HG03139 (cell line): ENCODE measurements around the gene DLG2.

Source experiments
- ATAC-seq: cut with Tn5 transposase; IDR thresholded peaks from one replicate; pipeline ENCODE4 v1.9.1; 2021; ENCODE audit not compliant: unreplicated experiment

DLG2 gene

DNA sequence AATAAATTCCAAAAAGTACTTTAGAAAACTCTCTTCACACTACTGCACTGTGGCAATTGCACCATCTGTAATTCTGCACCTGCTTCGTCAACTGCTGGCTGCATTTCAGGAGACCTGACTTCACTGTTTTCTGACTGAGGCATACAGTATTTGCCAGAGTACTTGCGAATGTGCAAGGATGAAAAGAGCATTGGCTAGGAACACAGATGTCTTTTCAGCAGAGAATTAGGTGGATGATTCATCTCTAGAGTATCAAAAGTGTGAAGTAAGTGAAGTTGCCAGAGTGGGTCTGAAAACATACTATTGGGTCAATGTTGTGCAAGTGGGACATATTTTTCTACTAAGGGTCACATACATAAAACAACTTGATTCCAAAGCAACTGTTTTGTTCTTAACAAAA, 1913.4 kb downstream of the DLG2 start:
- ATAC-seq = no peak

DNA sequence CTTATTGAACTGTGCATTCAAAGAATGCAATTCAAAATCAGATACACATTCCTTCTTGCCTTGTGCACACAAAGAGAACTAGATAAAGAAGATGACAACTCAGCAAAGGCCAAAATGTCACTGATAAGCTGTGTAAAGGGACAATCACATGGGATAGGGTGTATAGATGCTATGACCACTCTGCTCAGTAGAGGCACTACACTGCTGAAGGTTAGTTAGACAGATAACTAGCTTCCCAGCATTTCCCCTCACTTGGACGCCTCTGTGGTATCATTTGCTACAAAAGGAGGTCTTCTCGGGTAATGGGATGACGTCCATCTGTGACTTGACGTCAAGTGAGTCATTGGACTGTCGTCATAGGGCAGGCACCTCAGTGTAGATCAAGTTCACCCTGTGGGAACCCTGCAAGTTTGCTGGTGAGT, 1916.0 kb downstream of the DLG2 start:
- no peak for ATAC-seq

DNA sequence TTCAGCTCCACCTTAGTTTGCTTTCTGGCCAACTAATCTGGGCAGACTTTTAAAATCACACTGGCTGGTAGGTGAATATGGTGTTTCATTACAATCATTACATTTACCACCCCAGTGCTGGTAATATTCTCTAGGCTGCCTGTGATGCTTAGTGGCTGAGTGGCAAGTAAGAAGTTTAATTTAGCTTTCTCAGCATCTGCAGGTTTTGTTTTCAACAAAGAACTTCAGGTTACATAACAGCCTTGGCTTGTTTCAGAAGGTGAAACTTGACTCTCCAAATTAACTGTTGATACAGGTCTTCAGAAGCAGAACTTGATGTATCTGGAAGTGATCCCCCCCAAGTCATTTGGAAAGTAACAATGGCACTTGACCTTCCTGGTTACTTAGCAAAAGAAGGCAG, 1917.7 kb downstream of the DLG2 start:
- ATAC-seq = no peak

DNA sequence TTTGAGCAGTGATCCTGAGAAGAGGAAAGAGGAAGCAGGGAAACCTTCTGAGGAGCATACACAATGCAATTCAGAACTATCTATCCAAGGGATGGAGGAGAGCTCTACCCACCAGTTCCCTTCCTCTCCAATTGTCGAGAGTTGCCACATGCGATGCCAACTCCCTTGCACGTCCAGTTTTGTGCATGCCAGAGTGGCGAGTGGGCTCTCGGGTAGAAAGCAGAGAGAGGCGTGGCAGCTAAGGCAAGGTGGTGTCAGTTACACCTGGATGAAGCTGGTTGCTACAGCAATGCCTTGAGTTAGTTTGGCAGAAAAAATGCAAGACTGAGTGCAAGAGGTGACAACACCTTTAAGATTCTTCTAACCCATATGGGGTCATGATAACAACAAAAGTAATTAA, 1920.6 kb downstream of the DLG2 start:
- ATAC-seq = no peak

DNA sequence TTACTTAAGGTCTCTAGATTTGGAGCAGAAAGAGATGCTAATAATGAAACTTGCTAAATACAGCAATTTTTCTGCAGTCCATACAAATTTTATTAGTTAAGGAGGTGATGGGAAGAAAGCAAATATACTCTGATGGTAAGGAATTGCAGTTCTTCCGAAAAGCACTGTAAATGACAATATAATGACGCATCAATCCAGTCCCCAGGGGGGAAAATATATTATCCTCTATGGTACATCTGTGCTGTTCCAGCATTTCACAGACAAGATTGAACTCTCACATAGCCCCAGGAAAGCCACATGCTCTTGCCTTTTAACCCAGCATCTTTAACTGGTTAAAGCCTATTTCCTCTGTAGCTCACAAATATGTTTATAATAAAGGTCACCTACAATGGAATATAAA, 1924.3 kb downstream of the DLG2 start:
- ATAC-seq = no peak

DNA sequence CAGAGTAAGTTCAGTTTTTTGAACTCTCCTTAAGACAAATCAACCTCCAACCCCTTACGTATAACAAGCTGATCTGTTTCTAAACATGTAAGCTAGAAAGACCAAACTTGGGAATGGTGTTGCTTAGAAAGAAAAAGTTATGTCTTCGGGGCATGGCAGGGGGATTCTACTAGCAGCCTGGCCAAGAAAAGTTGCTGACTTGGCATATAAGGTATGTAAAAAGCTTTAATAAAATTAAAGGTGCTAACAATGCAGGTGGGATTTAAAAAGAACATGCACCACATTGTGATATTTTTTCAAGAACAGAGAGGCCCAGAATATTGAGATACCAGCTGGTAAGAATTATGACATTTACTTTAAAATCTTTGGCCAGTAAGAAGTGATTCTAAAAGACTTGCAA, 1929.6 kb downstream of the DLG2 start:
- no peak for ATAC-seq

DNA sequence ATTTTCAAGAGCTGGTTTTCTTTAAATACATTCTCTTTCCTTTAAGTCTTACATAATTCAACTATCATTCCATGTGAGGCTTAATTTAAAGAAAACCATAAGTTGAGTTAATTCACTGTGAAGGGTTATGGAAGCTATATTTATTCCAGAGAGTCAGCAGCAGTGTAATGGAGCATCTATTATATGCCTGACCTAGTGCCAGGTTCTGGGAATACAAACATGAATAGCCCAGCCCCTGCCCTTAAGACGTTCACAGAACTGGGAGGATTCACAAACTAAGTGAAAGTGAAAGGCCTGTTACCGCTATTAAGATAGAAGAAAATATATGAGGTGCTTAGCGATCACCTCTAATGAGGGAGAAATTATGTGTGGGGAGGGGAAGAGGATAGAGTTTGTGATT, 1932.1 kb downstream of the DLG2 start:
- ATAC-seq = no peak

DNA sequence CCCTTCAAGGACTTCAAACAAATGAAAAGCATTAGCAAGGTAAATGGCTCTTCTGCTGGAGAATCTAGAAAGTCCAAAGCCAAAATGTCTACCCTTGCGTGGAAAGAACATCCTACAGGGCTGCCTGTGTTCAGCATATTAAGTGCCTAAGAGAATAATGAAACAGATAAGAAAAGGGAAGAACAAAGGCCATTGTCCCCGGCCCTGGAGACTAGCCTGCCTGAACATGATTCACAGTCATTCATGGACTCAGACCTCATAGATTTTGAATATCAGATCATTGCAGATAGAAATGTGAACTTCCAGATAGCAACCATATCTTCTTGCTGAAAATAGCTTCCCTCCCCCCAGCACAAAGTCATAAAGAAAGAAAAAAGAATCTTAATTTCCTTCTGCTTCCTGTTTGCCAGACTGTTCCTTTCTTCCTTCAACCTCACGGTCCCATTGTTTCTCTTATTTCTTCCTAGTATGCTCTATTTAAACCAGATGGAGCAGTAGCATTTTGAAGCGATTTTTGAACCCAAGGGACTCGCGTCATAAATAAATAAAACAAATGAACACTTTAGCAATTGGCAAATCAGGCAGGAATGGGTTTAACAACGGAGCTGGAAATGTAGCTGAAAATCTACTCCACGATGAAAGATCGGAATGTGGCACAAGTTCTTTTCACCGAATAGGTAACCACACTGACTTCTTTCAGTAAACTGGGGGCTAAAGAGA, 1932.8 kb downstream of the DLG2 start:
- ATAC-seq = no peak

DNA sequence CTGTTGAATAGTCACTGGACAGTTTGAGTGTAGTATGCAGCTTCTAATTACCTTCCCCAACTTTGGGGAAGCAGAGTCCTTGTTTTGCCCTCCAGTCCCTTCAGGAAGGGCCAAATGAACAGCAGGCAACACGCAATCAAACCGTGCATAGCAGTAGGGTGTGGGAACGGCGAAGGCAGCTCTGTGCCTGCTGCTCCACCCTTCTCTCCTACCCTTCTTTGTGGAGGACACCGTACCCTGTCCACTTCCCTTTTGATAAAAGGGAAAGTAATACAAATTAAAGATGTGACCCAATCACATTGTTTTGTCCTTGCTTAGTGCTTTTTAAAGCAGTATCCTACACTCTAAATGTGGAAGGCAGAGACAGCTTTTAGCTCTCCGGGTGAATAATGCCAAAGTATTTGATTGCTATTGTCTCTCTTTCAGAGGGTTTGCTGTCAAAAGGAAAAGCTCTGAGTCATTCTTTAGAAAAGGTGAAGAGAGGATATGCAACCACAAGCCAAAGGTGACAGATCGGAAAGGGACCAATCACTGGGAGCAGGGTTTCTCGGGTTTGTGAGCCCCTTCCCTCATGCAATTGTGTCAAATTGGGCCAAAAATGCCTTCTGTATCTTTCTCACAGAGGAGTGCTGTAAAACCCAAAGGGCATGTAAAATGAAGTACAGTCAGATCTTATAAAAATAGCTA, 1933.7 kb downstream of the DLG2 start:
- ATAC-seq = no peak

DNA sequence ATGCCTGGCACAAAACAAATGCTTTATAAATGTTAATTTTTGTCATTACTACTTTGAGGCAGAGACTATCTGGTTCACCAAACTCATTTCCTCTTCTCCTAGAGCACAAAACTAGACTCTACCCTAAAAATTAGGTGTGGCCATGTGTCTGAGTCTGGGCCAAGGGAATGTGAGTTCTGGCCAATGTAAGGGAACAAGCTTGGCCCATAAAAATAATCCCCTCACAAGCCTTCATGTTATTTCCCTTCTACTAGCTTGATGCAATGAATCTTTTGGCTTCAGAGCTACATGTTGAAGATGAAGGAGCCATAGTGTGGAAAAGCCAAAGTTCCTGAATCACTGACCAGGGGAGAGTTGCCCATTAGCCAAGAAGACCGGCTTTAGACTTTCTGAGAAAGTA, 1934.5 kb downstream of the DLG2 start:
- ATAC-seq = no peak

DNA sequence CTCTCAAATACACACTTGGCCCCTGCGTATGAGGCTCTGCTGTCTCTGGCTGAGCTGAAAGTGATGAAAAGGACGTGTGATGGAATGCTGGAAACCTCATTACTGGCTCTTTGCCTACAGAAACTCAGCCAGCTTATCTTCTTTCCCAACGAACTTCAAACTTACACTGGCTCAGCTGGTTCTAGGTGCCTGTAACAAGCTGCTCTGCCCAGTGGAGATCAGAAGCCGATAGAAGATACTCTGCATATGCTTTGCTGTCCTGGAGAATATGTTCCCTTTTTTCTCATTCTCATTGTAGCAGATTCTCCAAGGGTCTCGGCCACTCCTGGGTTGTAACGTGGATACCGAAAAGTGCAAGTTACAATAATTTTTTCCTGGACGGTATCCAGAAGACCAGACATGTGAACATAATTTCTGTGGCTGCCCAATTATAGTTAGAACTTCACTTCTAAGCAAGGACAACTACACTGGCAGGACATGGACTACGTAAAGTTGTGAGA, 1935.6 kb downstream of the DLG2 start:
- ATAC-seq = no peak

DNA sequence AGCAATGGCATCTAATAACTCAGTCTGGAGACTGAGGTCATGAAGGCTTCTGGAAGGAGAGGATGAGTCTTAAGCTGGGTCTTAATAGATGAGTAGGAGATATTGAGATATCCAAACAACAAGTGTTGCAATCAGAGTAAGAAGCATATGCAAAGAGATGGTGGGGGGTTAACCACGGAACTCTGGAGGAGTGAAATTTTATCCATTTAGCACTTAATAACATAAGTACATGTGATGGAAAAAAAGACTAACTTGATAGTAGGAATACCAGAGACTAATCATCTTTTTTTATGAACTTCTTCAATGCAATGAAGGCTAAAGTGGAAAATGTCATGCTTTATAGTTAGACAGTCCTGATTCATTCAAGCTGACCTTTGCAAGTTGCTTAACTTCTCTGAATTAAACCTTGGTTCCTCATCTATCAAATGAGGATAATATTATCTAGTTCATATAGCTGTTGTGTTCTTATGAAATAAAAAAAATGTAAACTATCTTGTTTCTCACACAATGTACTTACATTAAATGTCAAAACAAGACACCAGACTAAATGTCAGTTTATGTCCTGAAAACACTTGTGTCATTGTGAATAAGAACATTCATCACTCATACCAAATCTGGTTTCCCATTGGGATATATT, 1937.9 kb downstream of the DLG2 start:
- ATAC-seq = no peak

DNA sequence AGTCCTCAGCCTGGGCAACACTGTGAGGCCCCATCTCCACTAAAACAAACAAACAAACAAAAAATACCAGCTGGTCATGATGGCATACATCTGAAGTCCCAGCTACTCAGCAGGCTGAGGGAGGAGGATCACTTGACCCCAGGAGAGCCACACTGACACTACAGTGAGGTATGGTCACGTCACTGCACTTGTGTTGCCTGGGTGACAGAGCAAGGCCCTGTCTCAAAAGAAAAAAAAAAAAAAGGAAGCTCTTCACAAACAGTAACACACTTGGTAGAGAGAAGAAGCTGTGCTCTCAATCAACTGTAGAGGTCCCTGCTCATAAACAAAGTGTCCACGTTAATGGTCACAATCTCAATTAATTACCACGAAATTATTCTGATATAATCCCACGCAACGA, 1939.4 kb downstream of the DLG2 start:
- no peak for ATAC-seq

DNA sequence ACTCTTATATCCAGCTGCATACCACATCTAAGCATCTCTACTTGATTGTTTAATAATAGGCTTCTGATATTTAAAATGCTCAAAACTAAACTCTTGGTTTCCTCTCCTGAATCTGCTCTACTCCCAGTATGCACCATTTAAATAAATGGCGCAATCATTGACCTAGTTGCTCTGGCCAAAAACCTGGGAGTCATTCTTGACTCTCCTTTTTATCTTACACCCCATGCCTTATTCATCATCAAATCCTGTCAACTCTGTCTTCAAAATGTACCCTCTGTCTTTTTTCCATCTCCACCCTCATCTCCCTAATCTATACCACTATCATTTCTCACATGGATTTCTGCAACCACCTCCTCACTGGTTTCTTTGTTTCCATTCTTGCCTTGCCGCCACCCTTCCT, 1941.4 kb downstream of the DLG2 start:
- ATAC-seq = no peak

DNA sequence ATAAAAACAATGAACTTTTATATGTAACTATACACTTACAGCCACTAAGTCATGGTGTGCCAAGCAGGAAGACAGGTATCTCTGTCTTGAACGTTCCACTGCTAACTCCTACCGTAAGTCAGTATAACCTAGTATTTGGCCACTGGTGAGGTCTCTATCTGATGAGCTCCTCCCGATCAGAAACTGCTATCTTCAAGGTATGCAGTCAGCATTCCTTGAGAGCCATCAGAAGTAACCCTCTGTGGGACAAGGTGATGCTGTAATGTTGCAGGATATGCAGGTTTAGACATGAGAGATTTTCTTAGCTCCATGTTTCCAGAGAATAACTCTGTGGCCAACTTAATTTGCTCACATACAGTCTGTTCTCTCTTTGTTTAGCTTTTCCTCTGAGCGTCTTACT, 1943.1 kb downstream of the DLG2 start:
- no peak for ATAC-seq

DNA sequence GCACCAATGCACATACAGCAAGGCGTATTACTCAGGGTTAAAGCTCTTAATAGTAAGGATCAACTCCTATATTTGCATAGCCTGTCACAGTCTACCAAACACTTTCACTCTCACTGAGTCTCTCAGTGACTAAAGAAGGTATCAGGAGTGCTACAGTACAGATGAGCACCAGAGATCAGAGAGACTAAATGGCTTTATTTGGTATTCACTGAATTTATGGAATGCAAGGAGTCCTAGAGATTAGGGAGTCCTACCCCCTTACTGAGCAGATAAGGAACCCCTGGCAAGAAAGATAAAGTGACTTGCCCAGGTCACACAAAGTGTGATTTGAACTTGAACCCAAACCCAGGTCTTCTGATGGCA, 1944.6 kb downstream of the DLG2 start:
- ATAC-seq = peak; percentile 83

DNA sequence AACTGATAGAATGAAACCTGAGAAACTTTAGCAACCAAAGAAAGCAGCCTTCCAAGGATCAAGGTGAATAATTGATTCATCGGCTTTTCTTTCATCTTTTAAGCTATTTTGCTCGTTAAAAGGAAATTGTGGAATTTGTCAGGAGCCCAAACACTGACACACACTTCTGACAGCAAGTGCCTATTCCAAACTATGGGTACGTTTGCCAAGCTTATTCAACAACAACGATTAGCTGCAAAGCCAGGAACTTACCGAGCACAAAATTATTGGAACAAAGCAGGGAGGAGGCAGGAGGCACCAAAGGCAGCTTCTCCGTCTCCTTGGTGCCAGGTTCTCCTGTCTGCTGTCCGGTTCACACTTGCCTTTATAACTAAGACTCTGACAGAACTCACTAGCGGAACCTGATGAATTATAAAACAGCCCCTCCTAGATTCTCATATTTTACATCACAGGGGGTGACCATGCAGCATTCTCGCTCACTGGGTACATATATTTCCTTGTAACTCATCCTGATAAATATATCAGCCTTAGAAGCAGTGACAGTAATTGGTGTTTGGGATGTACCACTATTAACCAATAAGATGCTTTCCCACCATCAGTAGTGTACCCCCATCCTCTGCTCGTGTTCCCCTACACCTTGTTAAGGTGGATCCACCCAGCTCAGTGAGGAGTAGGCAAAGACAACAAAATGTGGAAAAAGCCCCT, 1945.1 kb downstream of the DLG2 start:
- ATAC-seq = no peak

DNA sequence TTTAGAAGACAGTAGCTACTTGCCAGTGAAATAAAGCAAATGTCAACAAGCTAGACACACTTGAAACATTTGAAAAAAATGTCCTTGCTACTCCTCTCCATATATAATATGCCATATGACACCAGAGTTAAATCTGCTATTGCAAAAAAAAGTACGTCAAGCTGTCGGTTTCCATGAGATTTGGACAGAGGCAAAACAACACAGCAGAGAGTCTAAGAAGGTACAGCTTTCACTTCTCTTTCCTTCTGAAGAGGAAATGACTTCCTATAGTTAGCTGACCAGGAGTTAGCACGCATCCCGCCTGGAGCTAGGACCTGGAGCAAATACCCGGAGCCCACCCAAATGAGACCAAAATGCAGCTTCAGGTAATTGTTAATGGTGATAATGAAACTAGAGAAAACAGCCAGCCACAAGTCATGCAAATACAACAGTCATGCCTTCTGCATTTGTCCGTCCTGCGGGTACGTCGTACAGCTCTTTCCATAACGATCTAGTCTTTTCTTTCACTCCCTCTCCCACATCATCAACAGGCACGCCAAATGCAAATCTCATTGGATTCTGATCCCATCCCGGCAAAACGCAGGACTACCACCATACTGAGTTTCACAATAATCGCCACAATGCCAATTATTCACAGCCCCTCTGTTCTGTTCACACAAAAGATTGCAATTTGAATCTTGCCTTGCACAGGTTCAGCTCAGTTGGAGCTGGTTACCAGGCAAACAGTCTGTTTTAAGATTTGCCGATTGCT, 1945.9 kb downstream of the DLG2 start:
- ATAC-seq = no peak

DNA sequence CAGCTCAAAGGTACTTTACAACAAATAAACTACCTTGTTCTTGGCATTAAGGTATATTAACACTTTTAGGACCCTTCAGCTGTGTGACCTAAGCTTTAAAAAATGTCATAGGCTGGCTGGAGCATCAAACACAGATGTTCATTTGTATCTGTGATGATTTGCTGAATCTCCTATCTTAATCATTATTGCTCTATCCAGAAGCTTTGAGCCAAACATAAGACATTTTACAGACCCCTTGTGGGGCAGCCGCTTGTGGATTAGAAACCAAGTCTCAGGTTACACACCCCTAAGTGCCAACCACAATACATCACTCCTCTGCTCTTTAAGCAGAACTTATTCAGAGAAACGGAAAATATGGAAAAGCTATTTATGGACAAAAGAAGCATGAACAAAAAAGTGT, 1946.8 kb downstream of the DLG2 start:
- no peak for ATAC-seq

DNA sequence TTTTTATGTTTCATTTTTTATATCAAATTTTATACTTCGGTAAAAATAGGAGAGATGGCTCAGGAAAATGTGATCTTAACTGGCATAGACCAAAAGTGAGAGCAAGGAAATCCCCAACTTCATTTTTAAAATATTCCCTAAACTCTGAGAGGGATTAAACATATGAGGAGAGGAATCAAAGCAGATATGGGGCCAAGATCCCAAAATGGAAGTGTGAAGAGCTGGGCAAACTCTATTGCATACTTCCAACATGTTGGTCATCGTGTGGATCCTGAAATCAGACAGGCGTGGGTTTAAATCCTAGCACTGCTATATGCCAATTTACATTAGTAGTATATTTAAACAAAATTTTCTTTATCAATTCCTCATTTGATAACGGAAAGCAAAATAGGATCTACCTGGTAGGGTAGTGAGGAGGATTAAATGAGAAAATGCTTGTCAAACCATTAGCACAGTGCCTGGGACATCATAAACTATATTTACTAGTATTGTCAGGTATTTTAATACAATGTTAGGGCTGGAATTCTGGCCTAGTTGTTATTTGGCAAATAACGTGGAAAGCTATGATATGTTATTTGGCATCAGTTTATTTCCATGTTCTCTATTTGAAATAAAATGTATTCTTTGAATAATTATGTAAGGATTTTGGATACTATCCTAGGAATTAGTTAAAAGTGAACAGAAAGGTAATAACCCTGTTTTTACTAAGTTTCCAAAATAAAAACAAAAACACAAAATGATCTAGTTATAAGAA, 1948.1 kb downstream of the DLG2 start:
- ATAC-seq = no peak
